HG03457 (cell line): ENCODE results near the gene OVOL2.
"Not testable (repeated sequence)": the region's sequence is repeated elsewhere in the genome, so short reads cannot be mapped to it uniquely, and the experiment has no call there.

Experiments used
- ATAC-seq: cut with Tn5 transposase; IDR thresholded peaks from one replicate; pipeline ENCODE4 v1.9.1; 2021; ENCODE audit warnings: moderate number of reproducible peaks; ENCODE audit not compliant: unreplicated experiment

The OVOL2 gene

GRCh38 chr20:18057101-18057993 lies at the start of gene OVOL2:
Gene OVOL2, minus strand, starts transcription at chr20:18057916. Its CDS starts 282 bp downstream, at chr20:18057634.
- no peak for ATAC-seq

GRCh38 chr20:18103497-18103896 lies 45.8 kb upstream of the OVOL2 start:
- no peak for ATAC-seq

- ATAC-seq = no peak
These were observed 43.6 kb upstream of the OVOL2 start for GRCh38 chr20:18101125-18101810.

- ATAC-seq = not testable (repeated sequence)
These were observed 42.9 kb upstream of the OVOL2 start for GRCh38 chr20:18100569-18100968.

- ATAC-seq = no peak
These were observed 36.5 kb upstream of the OVOL2 start for GRCh38 chr20:18094191-18094590.

GRCh38 chr20:18093388-18093787 lies 35.7 kb upstream of the OVOL2 start:
- no peak for ATAC-seq

GRCh38 chr20:18092890-18093289 lies 35.2 kb upstream of the OVOL2 start:
- ATAC-seq = no peak

GRCh38 chr20:18091623-18092022 lies 33.9 kb upstream of the OVOL2 start:
- no peak for ATAC-seq

- no peak for ATAC-seq
These were observed 32.8 kb upstream of the OVOL2 start for GRCh38 chr20:18090477-18090876.

GRCh38 chr20:18090044-18090443 lies 32.3 kb upstream of the OVOL2 start:
- no peak for ATAC-seq

- not testable (repeated sequence) for ATAC-seq
These were observed 31.1 kb upstream of the OVOL2 start for GRCh38 chr20:18088841-18089240.

GRCh38 chr20:18088298-18088697 lies 30.6 kb upstream of the OVOL2 start:
- not testable (repeated sequence) for ATAC-seq

- no peak for ATAC-seq
These were observed 29.3 kb upstream of the OVOL2 start for GRCh38 chr20:18087054-18087453.

GRCh38 chr20:18080836-18081235 lies 23.1 kb upstream of the OVOL2 start:
- not testable (repeated sequence) for ATAC-seq

GRCh38 chr20:18079756-18080353 lies 22.1 kb upstream of the OVOL2 start:
- no peak for ATAC-seq

- ATAC-seq = no peak
These were observed 19.4 kb upstream of the OVOL2 start for GRCh38 chr20:18077157-18077556.

- ATAC-seq = no peak
These were observed 14.8 kb upstream of the OVOL2 start for GRCh38 chr20:18072532-18072931.

GRCh38 chr20:18066421-18067333 lies 9.0 kb upstream of the OVOL2 start:
- no peak for ATAC-seq

- no peak for ATAC-seq
These were observed 6.0 kb upstream of the OVOL2 start for GRCh38 chr20:18063676-18064075.

GRCh38 chr20:18059603-18060002 lies 1.9 kb upstream of the OVOL2 start:
- ATAC-seq = no peak
